ENCODE measurements around the gene PTPRG.
"Not testable (repeated sequence)": the region's sequence is repeated elsewhere in the genome, so short reads cannot be mapped to it uniquely, and the experiment has no call there.

Gene PTPRG

DNA sequence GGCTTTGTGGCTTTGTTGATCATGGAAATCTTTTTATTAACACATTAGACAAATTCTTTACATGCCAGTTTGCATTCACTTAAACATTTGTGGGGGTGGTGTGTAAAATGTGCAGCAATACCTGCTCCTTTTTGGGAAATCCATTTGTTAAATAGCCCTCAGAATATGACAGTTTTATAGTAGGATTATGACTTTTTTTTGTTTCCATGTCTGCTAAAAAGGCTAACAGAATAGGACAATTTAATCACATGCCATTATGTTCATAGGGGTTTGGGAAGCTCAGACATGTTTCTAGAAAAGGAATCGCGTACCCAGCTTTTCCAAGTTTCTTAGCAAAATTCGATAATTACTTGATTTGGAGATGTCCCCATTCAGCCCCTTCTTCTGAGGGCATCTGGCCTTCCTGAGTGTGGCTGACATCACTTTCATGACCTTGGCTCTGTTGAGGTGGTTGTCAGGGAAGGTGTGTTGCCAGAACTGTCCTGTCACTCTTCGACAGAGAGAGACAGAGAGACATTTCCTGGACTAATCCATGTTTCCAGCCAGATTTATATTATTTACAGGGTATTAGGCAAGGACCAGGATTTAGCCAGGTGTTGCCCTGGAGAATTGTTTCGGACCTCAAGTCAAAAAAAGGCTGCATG is 126.4 kb downstream of the PTPRG start:
- no peak overlapping the region for H3K4me3 ChIP-seq (ENCODE audit: low read depth, low read length)
- no peak for DNase-seq (ENCODE audit: low read depth)

DNA sequence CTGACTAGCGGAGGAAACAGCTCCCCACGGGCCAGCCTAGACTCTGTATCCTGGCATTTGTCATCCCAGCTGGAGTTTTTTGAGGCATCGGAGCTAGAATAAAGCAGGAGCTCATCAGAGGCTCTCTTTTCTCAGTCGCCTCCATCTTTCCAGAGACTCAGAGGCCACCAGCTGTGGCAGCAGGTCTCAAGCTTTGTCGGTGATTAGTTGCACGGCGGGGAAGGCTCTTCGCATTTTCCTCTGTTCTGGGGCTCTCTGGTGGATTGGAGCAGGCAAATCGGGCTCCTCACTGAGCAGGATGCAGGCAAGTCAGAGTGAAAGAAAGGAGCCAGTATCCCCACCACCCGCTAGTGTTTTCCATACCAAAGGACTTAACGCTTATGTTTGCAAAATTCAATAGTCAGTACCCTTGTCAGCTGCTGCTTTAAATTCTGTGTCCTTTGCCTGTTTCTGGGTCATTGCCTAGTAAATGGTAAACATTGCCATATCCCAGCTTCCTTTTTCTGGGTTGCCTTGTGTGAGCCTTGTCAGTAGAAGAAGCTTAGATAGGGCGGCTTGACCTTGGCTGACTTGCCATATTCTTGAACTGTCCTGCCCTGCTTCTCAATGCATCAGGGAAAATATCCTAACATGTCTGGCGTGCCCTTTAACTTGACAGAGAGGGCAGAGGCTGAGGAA is 127.1 kb downstream of the PTPRG start:
- TF ChIP-seq, protein P1, sequence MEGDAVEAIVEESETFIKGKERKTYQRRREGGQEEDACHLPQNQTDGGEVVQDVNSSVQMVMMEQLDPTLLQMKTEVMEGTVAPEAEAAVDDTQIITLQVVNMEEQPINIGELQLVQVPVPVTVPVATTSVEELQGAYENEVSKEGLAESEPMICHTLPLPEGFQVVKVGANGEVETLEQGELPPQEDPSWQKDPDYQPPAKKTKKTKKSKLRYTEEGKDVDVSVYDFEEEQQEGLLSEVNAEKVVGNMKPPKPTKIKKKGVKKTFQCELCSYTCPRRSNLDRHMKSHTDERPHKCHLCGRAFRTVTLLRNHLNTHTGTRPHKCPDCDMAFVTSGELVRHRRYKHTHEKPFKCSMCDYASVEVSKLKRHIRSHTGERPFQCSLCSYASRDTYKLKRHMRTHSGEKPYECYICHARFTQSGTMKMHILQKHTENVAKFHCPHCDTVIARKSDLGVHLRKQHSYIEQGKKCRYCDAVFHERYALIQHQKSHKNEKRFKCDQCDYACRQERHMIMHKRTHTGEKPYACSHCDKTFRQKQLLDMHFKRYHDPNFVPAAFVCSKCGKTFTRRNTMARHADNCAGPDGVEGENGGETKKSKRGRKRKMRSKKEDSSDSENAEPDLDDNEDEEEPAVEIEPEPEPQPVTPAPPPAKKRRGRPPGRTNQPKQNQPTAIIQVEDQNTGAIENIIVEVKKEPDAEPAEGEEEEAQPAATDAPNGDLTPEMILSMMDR (IDR thresholded peaks at IDR 0.05; ENCODE audit: insufficient read depth, low read depth, low read length, missing control alignments), result no peak
- H3K4me3 ChIP-seq (ENCODE audit: low read depth, low read length), result no peak overlapping the region
- DNase-seq (ENCODE audit: low read depth), result no peak

More for the DNA sequence above, 126.4 kb downstream of the PTPRG start:
- TF ChIP-seq, protein P1 (IDR thresholded peaks at IDR 0.05; ENCODE audit: insufficient read depth, low read depth, low read length, missing control alignments), result no peak

DNA sequence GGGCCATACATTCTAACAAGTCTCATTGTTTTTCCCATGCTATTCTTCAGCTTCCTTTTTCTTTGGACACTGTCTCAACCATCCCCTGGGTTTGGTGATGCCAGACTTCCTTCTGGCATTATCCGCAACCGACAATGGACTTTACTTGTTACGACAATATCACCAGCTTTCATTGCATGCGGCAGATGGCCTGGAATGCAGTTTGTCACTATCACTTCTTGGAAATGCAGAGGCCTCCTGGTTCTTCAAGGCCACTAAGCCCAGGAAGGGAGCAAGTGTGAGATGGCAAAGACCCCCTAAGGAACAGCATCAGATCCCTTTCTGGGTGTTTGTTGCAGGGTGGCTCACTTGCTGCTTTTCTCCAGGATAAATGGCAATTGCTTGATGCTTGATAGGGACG is 128.6 kb downstream of the PTPRG start:
- TF ChIP-seq, protein P1 (IDR thresholded peaks at IDR 0.05; ENCODE audit: insufficient read depth, low read depth, low read length, missing control alignments), result no peak
- H3K4me3 ChIP-seq (ENCODE audit: low read depth, low read length), result no peak overlapping the region
- DNase-seq (ENCODE audit: low read depth), result no peak

DNA sequence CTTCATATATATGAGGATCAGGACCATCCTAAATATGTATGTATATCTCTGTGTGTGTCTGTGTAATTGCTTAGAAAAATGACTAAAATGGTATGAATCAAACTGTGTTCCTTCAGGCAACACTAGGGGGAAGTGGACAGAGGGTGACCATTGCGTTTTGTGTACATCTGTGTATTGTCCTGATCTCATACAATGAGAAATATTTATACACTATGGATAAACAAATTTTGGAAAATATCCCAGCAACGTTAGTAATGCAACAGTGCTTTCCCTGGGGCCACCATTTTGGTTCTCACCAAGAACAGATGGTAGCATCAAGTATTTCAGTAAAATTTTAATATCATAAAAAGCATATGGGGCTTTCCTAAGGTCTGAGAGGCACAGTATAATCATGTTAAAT is 130.1 kb downstream of the PTPRG start:
- no peak for DNase-seq (ENCODE audit: low read depth)
- TF ChIP-seq, protein P1 (IDR thresholded peaks at IDR 0.05; ENCODE audit: insufficient read depth, low read depth, low read length, missing control alignments), result no peak
- H3K4me3 ChIP-seq (ENCODE audit: low read depth, low read length), result no peak overlapping the region

DNA sequence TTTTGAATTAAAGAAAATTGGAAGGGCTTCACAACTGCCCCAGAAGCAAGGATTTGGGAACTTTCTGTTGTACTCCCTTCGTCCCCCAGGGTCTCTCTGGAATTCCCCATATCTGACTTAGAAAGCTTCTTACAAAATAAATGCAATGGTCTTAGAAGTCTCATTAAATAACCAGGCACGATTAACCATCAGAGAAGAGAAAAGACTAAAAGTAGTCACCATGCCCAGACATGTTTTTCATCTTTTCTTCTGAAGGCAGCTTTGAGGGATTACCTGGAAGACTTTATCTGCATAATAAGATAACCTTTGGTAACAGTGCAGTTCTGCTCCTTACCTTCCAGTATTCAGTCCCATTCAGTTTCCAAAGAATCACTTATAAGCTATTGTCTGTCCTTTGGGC is 135.9 kb downstream of the PTPRG start:
- TF ChIP-seq, protein P1 (IDR thresholded peaks at IDR 0.05; ENCODE audit: insufficient read depth, low read depth, low read length, missing control alignments), result no peak
- no peak for DNase-seq (ENCODE audit: low read depth)
- no peak overlapping the region for H3K4me3 ChIP-seq (ENCODE audit: low read depth, low read length)

DNA sequence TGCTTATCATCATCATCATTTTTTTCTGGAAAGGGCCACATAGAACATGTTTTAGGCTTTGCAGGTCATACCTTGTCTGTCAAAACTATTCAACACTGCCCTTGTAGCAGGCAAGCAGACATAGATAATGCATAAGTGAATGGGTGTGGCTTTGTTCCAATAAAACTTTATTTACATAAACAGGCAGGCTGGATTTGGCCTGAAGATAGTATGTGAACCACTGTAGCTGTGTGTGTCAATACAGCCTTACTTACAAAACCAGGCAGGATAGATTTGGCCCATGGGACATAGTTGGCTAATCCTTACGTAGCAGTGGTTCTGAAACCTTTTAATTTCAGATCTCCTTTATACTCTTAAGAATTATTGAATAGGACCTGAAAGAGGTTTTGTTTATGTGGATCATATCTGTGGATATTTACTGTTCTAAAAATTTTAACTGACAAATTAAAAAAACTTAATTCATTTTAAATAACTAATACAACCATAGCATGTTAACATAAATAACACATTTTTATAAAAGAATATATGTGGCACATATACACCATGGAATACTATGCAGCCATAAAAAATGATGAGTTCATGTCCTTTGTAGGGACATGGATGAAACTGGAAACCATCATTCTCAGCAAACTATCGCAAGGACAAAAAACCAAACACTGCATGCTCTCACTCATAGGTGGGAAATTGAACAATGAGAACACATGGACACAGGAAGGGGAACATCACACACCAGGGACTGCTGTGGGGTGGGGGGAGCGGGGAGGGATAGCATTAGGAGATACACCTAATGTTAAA is 137.1 kb downstream of the PTPRG start:
- not testable (repeated sequence) for DNase-seq (ENCODE audit: low read depth); H3K4me3 ChIP-seq (ENCODE audit: low read depth, low read length)

DNA sequence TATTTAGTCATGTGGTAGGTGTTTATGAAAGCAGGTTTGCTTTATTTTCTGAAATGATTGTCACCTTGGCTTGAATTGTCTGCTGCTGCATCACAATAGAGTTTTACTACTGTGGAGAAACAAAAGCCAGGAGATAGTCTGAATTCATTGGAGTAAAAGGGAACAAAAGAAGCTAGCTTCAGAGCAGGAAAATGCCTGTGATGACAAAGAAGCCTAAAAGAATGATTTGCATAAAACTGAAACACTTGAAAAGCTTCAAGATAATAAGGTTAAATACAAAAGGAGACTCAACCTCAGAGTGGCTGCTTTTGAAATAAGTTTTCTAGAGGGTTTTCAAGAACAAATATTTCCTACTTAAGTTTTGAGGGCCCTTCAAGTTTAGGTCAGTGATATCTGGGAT is 138.3 kb downstream of the PTPRG start:
- no peak for DNase-seq (ENCODE audit: low read depth)
- TF ChIP-seq, protein P1 (IDR thresholded peaks at IDR 0.05; ENCODE audit: insufficient read depth, low read depth, low read length, missing control alignments), result no peak
- no peak overlapping the region for H3K4me3 ChIP-seq (ENCODE audit: low read depth, low read length)

Data from GM12865 (cell line).